Natural killer cell (primary cell): ENCODE measurements around the gene TPRKB. TPM values are rescaled to one million over a fixed set of nuclear protein-coding genes. Genes with fewer than 3 reads are reported as not detected.

ENCODE experiments used
- ATAC-seq, 3 donors: fragments of 150-1000 bp in 2 of 3; fragments of 200-7000 bp in 1 of 3; cut with Tn5 transposase; 1 replicate in 1 of 3; 2 replicates in 2 of 3; pipeline ENCODE4 v1.10.0; 2021; ENCODE audit warnings: mild to moderate bottlenecking in 2 of 3, moderate library complexity in 2 of 3
- DNase-seq, 2 donors: peaks; one replicate each; pipeline versions ENCODE4 v3.0.0 to v3.0.0-alpha.2; 2013 to 2021; ENCODE audit warnings: mixed read lengths in 1 of 2
- H3K27ac ChIP-seq: one replicate; pipeline ENCODE4 v1.5.1; 2013; ENCODE audit warnings: mild to moderate bottlenecking, low read length
- H3K27me3 ChIP-seq: one replicate; pipeline ENCODE4 v1.6.1; 2013; ENCODE audit warnings: low read length; ENCODE audit not compliant: control insufficient read depth, insufficient read depth
- H3K36me3 ChIP-seq: one replicate; pipeline ENCODE4 v1.6.1; 2013; ENCODE audit warnings: low read length; ENCODE audit not compliant: control insufficient read depth, insufficient read depth
- H3K4me1 ChIP-seq: one replicate; pipeline ENCODE4 v1.6.1; 2013; ENCODE audit warnings: low read length; ENCODE audit not compliant: control insufficient read depth, insufficient read depth
- H3K4me3 ChIP-seq: one replicate; pipeline ENCODE4 v1.5.1; 2013; ENCODE audit warnings: low read length
- H3K9me3 ChIP-seq: one replicate; pipeline ENCODE4 v1.6.1; 2013; ENCODE audit warnings: low read length; ENCODE audit not compliant: control insufficient read depth, insufficient read depth
- H3K27ac Mint-ChIP-seq, 2 donors: one replicate each; pipeline ENCODE4 v1.8.0; 2022; ENCODE audit warnings: mild to moderate bottlenecking in 2 of 2, mixed read lengths in 2 of 2, moderate library complexity in 1 of 2
- H3K27me3 Mint-ChIP-seq, 2 donors: one replicate each; pipeline ENCODE4 v1.8.0; 2022; ENCODE audit warnings: low read depth in 2 of 2, mixed read lengths in 2 of 2
- H3K36me3 Mint-ChIP-seq: one replicate; pipeline ENCODE4 v1.8.0; 2022; ENCODE audit warnings: mixed read lengths
- H3K4me1 Mint-ChIP-seq, 2 donors: one replicate each; pipeline ENCODE4 v1.8.0; 2022; ENCODE audit warnings: mixed read lengths in 2 of 2
- H3K4me3 Mint-ChIP-seq: one replicate; pipeline ENCODE4 v1.8.0; 2022; ENCODE audit warnings: mild to moderate bottlenecking, moderate library complexity, mixed read lengths
- H3K9me3 Mint-ChIP-seq, 2 donors: one replicate each; pipeline ENCODE4 v1.8.0; 2022; ENCODE audit warnings: mixed read lengths in 2 of 2
- CTCF ChIP-seq: fragments of 200-600 bp; IDR thresholded peaks from one replicate; pipeline ENCODE4 v1.8.0; 2022; ENCODE audit warnings: antibody characterized with exemption
- WGBS: methylation state at CpG from one replicate; pipeline ENCODE4 v1.1.7; 2013; ENCODE audit warnings: missing lambda C conversion rate; ENCODE audit not compliant: insufficient coverage; 5-methylcytosine and 5-hydroxymethylcytosine counted together
- intact Hi-C: fragments of 100-400 bp; cut with micrococcal nuclease; formaldehyde crosslinking; loops from one replicate; pipeline ENCODE4 v1.14.2; 2022
- total RNA-seq, 4 donors: library from RNA; stranded (reverse); fragments of 120-200 nt in 1 of 4; gene quantifications; one replicate each; pipeline versions ENCODE4 v1.2.3 to v1.2.4, GENCODE V29; 2013 to 2022

TPRKB gene
- total RNA-seq, 3 donors from 2014 or later (not counting 1 experiment from before 2014, with no cell fraction given) = 20.4 to 24.1 (median 22.8) TPM

- H3K9me3 ChIP-seq = no peaks in the 10 kb centered on the region
- DNase-seq (no peak), ATAC-seq (no peak)
- TF ChIP-seq CTCF = no peak
- Mint-ChIP-seq H3K27ac (no peak overlapping the region), H3K36me3 (peaks cover 6% of the 10 kb centered on the region), H3K9me3 (peaks cover 2% of the 10 kb centered on the region in 2 donors), H3K4me1 (no peaks in the 10 kb centered on the region), H3K4me3 (no peak overlapping the region), H3K27me3 (peaks cover 20 to 35% of the 10 kb centered on the region in 2 donors)
- intact Hi-C loops = no loop called here
- no peaks in the 10 kb centered on the region for H3K36me3 ChIP-seq
- H3K4me3 ChIP-seq = no peak overlapping the region
- H3K4me1 ChIP-seq = no peaks in the 10 kb centered on the region
- WGBS = 24% methylated on average over 8 of the region's 8 CpGs
- H3K27ac ChIP-seq = no peak overlapping the region
- no peaks in the 10 kb centered on the region for H3K27me3 ChIP-seq
These were observed 20.4 kb downstream of the TPRKB start for GRCh38 chr2:73716543-73717250.

GRCh38 chr2:73714091-73714490 is 23.1 kb downstream of the TPRKB start:
- no peak overlapping the region for H3K4me3 Mint-ChIP-seq
- no peaks in the 10 kb centered on the region for H3K4me1 Mint-ChIP-seq
- H3K9me3 Mint-ChIP-seq = peaks cover 2% of the 10 kb centered on the region in 2 donors
- no peak for ATAC-seq
- H3K27ac Mint-ChIP-seq = no peak overlapping the region
- Histone ChIP-seq H3K9me3 (no peaks in the 10 kb centered on the region), H3K27me3 (no peaks in the 10 kb centered on the region), H3K4me3 (no peak overlapping the region), H3K4me1 (no peaks in the 10 kb centered on the region), H3K27ac (no peak overlapping the region), H3K36me3 (no peaks in the 10 kb centered on the region)
- no peak for DNase-seq
- peaks cover 29 to 60% of the 10 kb centered on the region in 2 donors for H3K27me3 Mint-ChIP-seq
- peaks cover 6% of the 10 kb centered on the region for H3K36me3 Mint-ChIP-seq
- WGBS = 83% methylated on average over 1 of the region's 2 CpGs
- TF ChIP-seq CTCF = no peak
- intact Hi-C loops = no loop called here

GRCh38 chr2:73708527-73708926 is 28.6 kb downstream of the TPRKB start:
- H3K36me3 ChIP-seq = no peaks in the 10 kb centered on the region
- no peaks in the 10 kb centered on the region for H3K36me3 Mint-ChIP-seq
- no peak overlapping the region for H3K4me3 ChIP-seq
- no peaks in the 10 kb centered on the region for H3K4me1 Mint-ChIP-seq
- H3K9me3 ChIP-seq = no peaks in the 10 kb centered on the region
- intact Hi-C loops = no loop called here
- H3K27me3 Mint-ChIP-seq = peaks cover 18 to 43% of the 10 kb centered on the region in 2 donors
- DNase-seq = no peak
- H3K9me3 Mint-ChIP-seq = no peaks in the 10 kb centered on the region
- no peak for ATAC-seq
- no peak for TF ChIP-seq CTCF
- WGBS = 96% methylated on average over 9 of the region's 9 CpGs
- no peak overlapping the region for H3K4me3 Mint-ChIP-seq
- no peaks in the 10 kb centered on the region for H3K27me3 ChIP-seq
- no peak overlapping the region for H3K27ac ChIP-seq
- no peak overlapping the region for H3K27ac Mint-ChIP-seq
- no peaks in the 10 kb centered on the region for H3K4me1 ChIP-seq

- Histone ChIP-seq H3K27ac (no peak overlapping the region), H3K4me3 (no peak overlapping the region), H3K9me3 (no peaks in the 10 kb centered on the region), H3K4me1 (no peaks in the 10 kb centered on the region), H3K27me3 (no peaks in the 10 kb centered on the region), H3K36me3 (no peaks in the 10 kb centered on the region)
- Mint-ChIP-seq H3K27me3 (peaks cover 22 to 43% of the 10 kb centered on the region in 2 donors), H3K4me1 (no peaks in the 10 kb centered on the region), H3K36me3 (no peaks in the 10 kb centered on the region), H3K4me3 (no peak overlapping the region), H3K9me3 (no peaks in the 10 kb centered on the region), H3K27ac (no peak overlapping the region)
- TF ChIP-seq CTCF = no peak
- intact Hi-C loops = no loop called here
- ATAC-seq (no peak), DNase-seq (no peak)
- 77% methylated on average over 3 of the region's 3 CpGs for WGBS
These were observed 29.5 kb downstream of the TPRKB start for GRCh38 chr2:73707636-73708035.
